Endothelial cell of umbilical vein (primary cell): Measurements from ENCODE around the gene SOX13. TPM values are rescaled to one million over a fixed set of nuclear protein-coding genes. Genes with fewer than 3 reads are reported as not detected.

ENCODE experiments used
- BruUV-seq: library from RNA; stranded (reverse); fragments of 400-500 nt; replicated peaks from 2 replicates; lab custom pipeline; 2021; lab: Mats Ljungman, UMichigan
- CTCF ChIA-PET: fragments of 300-600, 350-600 bp; sonication (Branson Sonifier 250); formaldehyde crosslinking; loops from one replicate; lab custom pipeline; 2021; ENCODE audit warnings: antibody characterized with exemption, inconsistent platforms; lab: Charles Lee
- POLR2A ChIA-PET: fragments of 300-600, 350-600 bp; sonication (Branson Sonifier 250); formaldehyde crosslinking; loops from one replicate; lab custom pipeline; 2021; ENCODE audit warnings: antibody characterized with exemption, inconsistent platforms; lab: Charles Lee
- DNase-seq: peaks from one replicate; pipeline ENCODE4 v3.0.0-alpha.2; 2011; ENCODE audit warnings: low read depth, low spot score
- FAIRE-seq: peaks from 2 replicates; lab custom pipeline; 2011; peaks lifted over from hg19 to GRCh38; lab: Jason Lieb, UNC
- H2AFZ ChIP-seq: 2 replicates; pipeline ENCODE4 v1.6.0; 2012; ENCODE audit warnings: low read depth, low read length, control low read depth, inconsistent platforms
- H3K27ac ChIP-seq: 2 replicates; pipeline ENCODE4 v1.5.1; 2011; ENCODE audit warnings: low read depth, mild to moderate bottlenecking, control low read depth, low read length, moderate library complexity; ENCODE audit not compliant: insufficient read depth
- H3K27me3 ChIP-seq, 2 experiments: 2 replicates each; pipeline versions ENCODE4 v1.6.0 to v1.6.1; 2011; ENCODE audit warnings: low read length in 2 of 2, mixed read lengths in 1 of 2; ENCODE audit not compliant: control insufficient read depth in 2 of 2, insufficient read depth in 2 of 2
- H3K36me3 ChIP-seq, 2 experiments: 2 replicates in 1 of 2; 3 replicates in 1 of 2; pipeline ENCODE4 v1.5.1; 2011; ENCODE audit warnings: low read length in 2 of 2, mild to moderate bottlenecking in 1 of 2, moderate library complexity in 1 of 2; ENCODE audit not compliant: control insufficient read depth in 2 of 2, insufficient read depth in 2 of 2; ENCODE audit errors: extremely low read depth in 1 of 2
- H3K4me1 ChIP-seq: 3 replicates; pipeline ENCODE4 v1.5.1; 2011; ENCODE audit warnings: mild to moderate bottlenecking, low read length; ENCODE audit not compliant: control insufficient read depth, insufficient read depth; ENCODE audit errors: extremely low read depth
- H3K4me2 ChIP-seq: 2 replicates; pipeline ENCODE4 v1.6.1; 2011; ENCODE audit warnings: low read length, control low read depth, mixed read lengths; ENCODE audit not compliant: insufficient read depth
- H3K4me3 ChIP-seq, 3 experiments: fragments of 200-600 bp in 1 of 3; sonication (generic), shearing (Covaris generic) in 1 of 3; replicated peaks in 1 of 3; 2 replicates each; pipeline ENCODE4 v1.5.1; 2011 to 2016; ENCODE audit warnings: control low read depth in 3 of 3, low read length in 3 of 3, mild to moderate bottlenecking in 2 of 3, inconsistent platforms in 1 of 3, low read depth in 1 of 3, moderate library complexity in 1 of 3; ENCODE audit not compliant: insufficient read depth in 1 of 3
- H3K79me2 ChIP-seq: 2 replicates; pipeline ENCODE4 v1.6.0; 2012; ENCODE audit warnings: low read length, inconsistent platforms; ENCODE audit not compliant: control insufficient read depth, insufficient read depth
- H3K9ac ChIP-seq: replicated peaks from 2 replicates; pipeline ENCODE3; 2011; ENCODE audit warnings: low read length, control low read depth; ENCODE audit not compliant: insufficient read depth; ENCODE audit errors: extremely low read depth
- H3K9me1 ChIP-seq: replicated peaks from 3 replicates; pipeline ENCODE4 v1.6.0; 2011; ENCODE audit warnings: mild to moderate bottlenecking, low read length; ENCODE audit not compliant: control insufficient read depth, insufficient read depth; ENCODE audit errors: extremely low read depth
- H3K9me3 ChIP-seq: replicated peaks from 2 replicates; pipeline ENCODE4 v1.5.1; 2012; ENCODE audit warnings: low read length, inconsistent platforms; ENCODE audit not compliant: control insufficient read depth, insufficient read depth
- H4K20me1 ChIP-seq: replicated peaks from 2 replicates; pipeline ENCODE3; 2011; ENCODE audit warnings: mild to moderate bottlenecking, low read length; ENCODE audit not compliant: control insufficient read depth, insufficient read depth; ENCODE audit errors: extremely low read depth
- EZH2 ChIP-seq: IDR thresholded peaks from 2 replicates; pipeline ENCODE4 v1.6.1; 2012; ENCODE audit warnings: borderline replicate concordance, low read depth, mild to moderate bottlenecking, moderate library complexity, low read length, inconsistent platforms; ENCODE audit not compliant: severe bottlenecking
- FOS ChIP-seq: IDR thresholded peaks from 2 replicates; pipeline ENCODE4 v1.6.1; 2011; ENCODE audit warnings: mild to moderate bottlenecking, low read length, moderate library complexity, borderline replicate concordance; ENCODE audit not compliant: insufficient read depth
- GATA2 ChIP-seq: IDR thresholded peaks from 2 replicates; pipeline ENCODE4 v1.7.0; 2011; ENCODE audit warnings: low read depth, mild to moderate bottlenecking, moderate library complexity, mixed read lengths, low read length; ENCODE audit not compliant: insufficient read length, insufficient read depth
- MYC ChIP-seq: IDR thresholded peaks from one replicate; pipeline ENCODE4 v1.6.1; 2011; ENCODE audit warnings: mild to moderate bottlenecking, low read depth, low read length
- POLR2A ChIP-seq: IDR thresholded peaks from 2 replicates; pipeline ENCODE4 v1.6.1; 2012; ENCODE audit warnings: low read depth, mild to moderate bottlenecking, control low read depth, low read length
- POLR2AphosphoS5 ChIP-seq: IDR thresholded peaks from 2 replicates; pipeline ENCODE4 v1.6.1; 2012; ENCODE audit warnings: low read depth, mild to moderate bottlenecking, control low read depth, low read length, moderate library complexity; ENCODE audit not compliant: insufficient read depth
- dilution Hi-C: fragments of 300-500 bp; cut with MboI; formaldehyde crosslinking; loops from one replicate; pipeline ENCODE4 v1.15.0; 2019; ENCODE audit warnings: low sequenced_read_pairs; ENCODE audit not compliant: extremely low pct_ligation_motif_present
- intact Hi-C: fragments of 100-400 bp; cut with micrococcal nuclease; formaldehyde crosslinking; loops from one replicate; pipeline ENCODE4 v1.10.0; 2022
- polyA plus RNA-seq, 4 experiments: library from polyadenylated mRNA; depleted of rRNA in 3 of 4; stranded (reverse) in 3 of 4; unstranded in 1 of 4; fragments of >200 nt; gene quantifications; 2 replicates each; pipeline versions ENCODE4 v1.2.1 to v1.2.3, GENCODE V29; 2011 to 2012; ENCODE audit warnings: missing spikeins in 1 of 4
- total RNA-seq: library from RNA; stranded (reverse); gene quantifications from 2 replicates; pipeline ENCODE4 v1.2.3, GENCODE V29; 2021
- TF ChIP-seq, protein P1 (sequence below), 2 donors: IDR thresholded peaks; 1 replicate in 1 of 2; 2 replicates in 1 of 2; pipeline ENCODE4 v1.5.1; 2011; ENCODE audit warnings: low read length in 2 of 2, mild to moderate bottlenecking in 2 of 2, moderate library complexity in 2 of 2, control low read depth in 1 of 2, inconsistent platforms in 1 of 2, low read depth in 1 of 2; ENCODE audit not compliant: insufficient read depth in 1 of 2; ENCODE audit errors: extremely low read depth in 1 of 2

Gene SOX13
- total and polyA plus RNA-seq, 2 donors (not counting 3 experiments of a cell fraction or from before 2014, with no cell fraction given), result 40.8 to 57.7 TPM

DNA sequence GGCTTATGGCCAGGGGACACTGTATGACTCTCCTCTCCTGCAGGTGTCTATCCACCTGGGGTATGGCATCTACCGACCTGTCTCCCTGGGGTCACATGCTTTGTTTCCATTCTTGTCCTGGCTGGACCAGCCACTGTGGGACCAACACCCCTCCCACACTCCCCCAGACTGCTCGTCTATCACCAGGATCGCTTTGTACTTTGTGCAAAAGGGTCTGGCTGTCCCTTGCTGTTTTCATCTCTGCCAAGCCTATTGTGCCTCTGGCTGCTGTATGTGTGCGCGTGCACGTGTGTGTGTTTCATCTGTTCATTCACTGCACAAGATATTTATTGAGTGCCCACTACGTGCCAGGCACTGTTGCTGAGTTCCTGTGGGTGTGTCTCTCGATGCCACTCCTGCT is 53.5 kb downstream of the SOX13 start:
- H3K79me2 ChIP-seq, result no peaks in the 10 kb centered on the region
- H3K9me3 ChIP-seq, result no peaks in the 10 kb centered on the region
- H3K36me3 ChIP-seq, result peaks cover 0 to 36% of the 10 kb centered on the region in 2 experiments
- dilution Hi-C loops, result loop anchor here (25.0 kb wide), 1 partner anchor 264 kb away; the partner anchor contains the start of gene SNRPE
- intact Hi-C loops, result loop anchor here (5.0 to 10.0 kb wide), 2 partner anchors 132 to 499 kb away; partner anchors contain the start of gene ATP2B4
- BruUV-seq, result no TSS peak
- TF ChIP-seq GATA2, result no peak
- TF ChIP-seq EZH2, result no peak
- TF ChIP-seq POLR2A, result no peak
- no peak for TF ChIP-seq POLR2AphosphoS5
- TF ChIP-seq FOS, result no peak
- TF ChIP-seq MYC, result no peak
- TF ChIP-seq, protein P1, sequence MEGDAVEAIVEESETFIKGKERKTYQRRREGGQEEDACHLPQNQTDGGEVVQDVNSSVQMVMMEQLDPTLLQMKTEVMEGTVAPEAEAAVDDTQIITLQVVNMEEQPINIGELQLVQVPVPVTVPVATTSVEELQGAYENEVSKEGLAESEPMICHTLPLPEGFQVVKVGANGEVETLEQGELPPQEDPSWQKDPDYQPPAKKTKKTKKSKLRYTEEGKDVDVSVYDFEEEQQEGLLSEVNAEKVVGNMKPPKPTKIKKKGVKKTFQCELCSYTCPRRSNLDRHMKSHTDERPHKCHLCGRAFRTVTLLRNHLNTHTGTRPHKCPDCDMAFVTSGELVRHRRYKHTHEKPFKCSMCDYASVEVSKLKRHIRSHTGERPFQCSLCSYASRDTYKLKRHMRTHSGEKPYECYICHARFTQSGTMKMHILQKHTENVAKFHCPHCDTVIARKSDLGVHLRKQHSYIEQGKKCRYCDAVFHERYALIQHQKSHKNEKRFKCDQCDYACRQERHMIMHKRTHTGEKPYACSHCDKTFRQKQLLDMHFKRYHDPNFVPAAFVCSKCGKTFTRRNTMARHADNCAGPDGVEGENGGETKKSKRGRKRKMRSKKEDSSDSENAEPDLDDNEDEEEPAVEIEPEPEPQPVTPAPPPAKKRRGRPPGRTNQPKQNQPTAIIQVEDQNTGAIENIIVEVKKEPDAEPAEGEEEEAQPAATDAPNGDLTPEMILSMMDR (IDR thresholded peaks at IDR 0.05; ENCODE audit: extremely low read depth in 1 of 2, insufficient read depth in 1 of 2, low read depth in 1 of 2, low read length in 2 of 2), result no peak
- CTCF ChIA-PET, result interaction anchor here (1.1 to 19.0 kb wide), 4 partner anchors 18 to 260 kb away, joined by 4 to 903 read pairs (median 40); partner anchors contain the start of genes SNRPE and SOX13
- H3K9ac ChIP-seq, result no peak overlapping the region
- H3K4me2 ChIP-seq, result no peak overlapping the region
- DNase-seq (no peak), FAIRE-seq (no peak)
- no peak overlapping the region for H3K27ac ChIP-seq
- H2AFZ ChIP-seq, result no peak overlapping the region
- H4K20me1 ChIP-seq, result no peaks in the 10 kb centered on the region
- H3K27me3 ChIP-seq, result no peaks in the 10 kb centered on the region
- no peaks in the 10 kb centered on the region for H3K9me1 ChIP-seq
- H3K4me3 ChIP-seq, result no peak overlapping the region
- POLR2A ChIA-PET, result no interaction called here
- H3K4me1 ChIP-seq, result peaks cover 23% of the 10 kb centered on the region
